GM18520 (cell line): ENCODE data around the gene GTF3C1.

Source experiments
- ATAC-seq: cut with Tn5 transposase; IDR thresholded peaks from one replicate; pipeline ENCODE4 v1.9.1; 2021; ENCODE audit not compliant: unreplicated experiment

GTF3C1 gene

GRCh38 chr16:27489421-27489820, 60.3 kb downstream of the GTF3C1 start:
- no peak for ATAC-seq

- no peak for ATAC-seq
These were observed 63.0 kb downstream of the GTF3C1 start for GRCh38 chr16:27486760-27487159.

GRCh38 chr16:27486344-27486743, 63.4 kb downstream of the GTF3C1 start:
- no peak for ATAC-seq

- ATAC-seq: no peak
These were observed 63.9 kb downstream of the GTF3C1 start for GRCh38 chr16:27485811-27486210.

- ATAC-seq: no peak
These were observed 64.6 kb downstream of the GTF3C1 start for GRCh38 chr16:27485126-27485525.

DNA sequence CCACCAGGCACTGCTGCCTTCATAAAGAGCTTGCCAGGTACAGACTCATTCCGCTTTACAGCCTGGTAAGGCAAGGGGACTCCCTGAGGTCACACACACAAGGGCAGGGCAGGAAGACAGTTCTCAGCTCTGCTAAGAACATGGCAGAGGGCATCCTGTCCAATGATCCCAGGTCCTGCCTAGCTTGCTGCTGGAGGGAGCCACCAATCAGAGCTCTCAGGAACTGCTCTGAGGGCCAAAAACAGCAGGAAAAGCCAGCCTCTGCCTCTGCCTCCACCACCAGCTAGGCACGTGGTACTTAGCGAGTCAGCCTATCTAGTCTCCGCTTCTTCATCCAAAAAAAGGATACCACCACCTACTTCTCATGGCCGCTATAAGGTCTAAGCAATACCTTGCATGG, 66.1 kb downstream of the GTF3C1 start:
- no peak for ATAC-seq

- ATAC-seq: no peak
These were observed 66.7 kb downstream of the GTF3C1 start for GRCh38 chr16:27483088-27483437.

- ATAC-seq: no peak
These were observed 67.2 kb downstream of the GTF3C1 start for GRCh38 chr16:27482397-27483087.

GRCh38 chr16:27481282-27481934, 68.3 kb downstream of the GTF3C1 start:
- no peak for ATAC-seq

- ATAC-seq: no peak
These were observed 69.0 kb downstream of the GTF3C1 start for GRCh38 chr16:27480761-27481160.

GRCh38 chr16:27476240-27476639, 73.5 kb downstream of the GTF3C1 start:
- no peak for ATAC-seq

- ATAC-seq: no peak
These were observed 74.2 kb downstream of the GTF3C1 start for GRCh38 chr16:27475561-27475960.

DNA sequence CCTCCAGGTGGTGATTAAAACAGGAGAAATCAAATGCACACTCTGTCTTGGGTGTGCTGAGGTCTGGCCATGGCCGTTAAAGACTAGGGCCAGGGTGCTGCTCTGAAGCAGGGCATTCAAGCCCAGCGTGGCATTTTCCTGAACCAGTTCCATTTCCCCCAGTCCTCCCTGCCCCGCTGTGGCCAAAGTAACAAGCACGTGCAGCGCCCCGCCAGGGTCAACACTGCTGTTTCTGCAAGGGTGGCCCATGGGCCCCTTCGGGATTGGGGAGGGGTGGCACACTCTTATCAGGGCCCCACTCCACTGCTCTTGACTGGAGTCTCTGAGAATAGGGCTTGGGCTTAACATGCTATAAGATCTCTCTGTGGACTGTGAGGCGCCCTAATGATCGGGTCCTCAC, 74.8 kb downstream of the GTF3C1 start:
- ATAC-seq: no peak

GRCh38 chr16:27474041-27474440, 75.7 kb downstream of the GTF3C1 start:
- no peak for ATAC-seq

DNA sequence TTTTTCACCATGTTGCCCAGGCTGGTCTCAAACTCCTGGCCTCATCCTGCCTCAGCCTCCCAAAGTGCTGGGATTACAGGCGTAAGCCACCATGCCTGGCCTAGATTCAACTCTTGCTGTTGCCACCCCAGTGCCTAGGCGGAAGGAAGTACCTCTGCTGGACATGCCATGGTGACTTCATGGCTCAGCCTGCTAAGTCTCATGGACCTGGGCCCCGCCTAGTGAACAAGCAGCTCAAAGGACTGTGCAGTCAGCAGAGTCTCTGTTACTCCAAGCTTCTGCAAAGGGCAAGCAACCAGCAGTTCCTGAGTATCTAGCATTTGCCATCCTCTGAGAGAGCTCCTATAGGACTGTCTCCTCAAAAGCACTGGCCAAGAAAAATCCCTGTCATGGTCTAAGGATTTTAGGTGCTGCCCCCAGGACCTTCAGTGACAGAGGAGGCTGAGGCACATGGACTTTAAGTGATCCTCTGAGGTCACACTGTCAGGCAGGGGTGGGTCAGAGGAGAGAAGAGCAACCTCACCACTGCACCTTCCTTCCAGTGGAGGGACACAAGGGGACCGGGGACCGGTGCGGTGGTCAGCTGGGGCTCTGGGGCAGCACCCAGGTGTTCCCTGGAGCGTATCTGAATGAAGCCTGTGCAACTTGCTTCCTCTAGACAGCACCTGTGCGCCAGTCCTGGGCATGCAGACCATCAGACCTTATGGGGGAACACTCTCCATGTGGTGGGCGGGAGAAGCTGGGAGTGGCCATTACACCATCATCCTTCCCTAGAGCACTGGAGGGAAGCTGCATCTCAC, 76.4 kb downstream of the GTF3C1 start:
- no peak for ATAC-seq

- ATAC-seq: no peak
These were observed 77.4 kb downstream of the GTF3C1 start for GRCh38 chr16:27472091-27473020.

DNA sequence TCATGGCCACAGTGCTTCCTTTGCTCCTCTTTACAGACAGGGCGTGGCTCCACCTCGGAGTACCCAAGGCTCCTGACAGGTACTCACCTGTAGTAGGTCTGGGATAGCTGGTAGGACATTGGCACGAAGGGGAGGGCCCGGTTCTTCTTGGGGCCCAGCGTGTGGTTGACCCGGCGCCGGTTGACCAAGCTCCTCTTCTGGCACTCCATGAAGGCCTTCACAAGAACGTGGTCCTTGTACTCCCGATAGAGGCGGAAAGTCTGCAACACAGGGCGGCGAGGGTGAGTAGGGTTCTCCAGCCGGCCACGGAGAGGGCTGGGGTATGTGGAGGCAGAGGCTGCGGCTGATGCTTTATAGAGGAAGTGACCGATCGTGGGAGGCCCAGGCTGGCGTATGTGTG, 78.1 kb downstream of the GTF3C1 start:
- no peak for ATAC-seq

- ATAC-seq: no peak
These were observed 78.9 kb downstream of the GTF3C1 start for GRCh38 chr16:27470567-27471431.

- ATAC-seq: no peak
These were observed 80.7 kb downstream of the GTF3C1 start for GRCh38 chr16:27468941-27469531.

GRCh38 chr16:27465483-27465879, 84.2 kb downstream of the GTF3C1 start:
- no peak for ATAC-seq
